ENCODE measurements around the gene CSMD2.

Gene CSMD2

DNA sequence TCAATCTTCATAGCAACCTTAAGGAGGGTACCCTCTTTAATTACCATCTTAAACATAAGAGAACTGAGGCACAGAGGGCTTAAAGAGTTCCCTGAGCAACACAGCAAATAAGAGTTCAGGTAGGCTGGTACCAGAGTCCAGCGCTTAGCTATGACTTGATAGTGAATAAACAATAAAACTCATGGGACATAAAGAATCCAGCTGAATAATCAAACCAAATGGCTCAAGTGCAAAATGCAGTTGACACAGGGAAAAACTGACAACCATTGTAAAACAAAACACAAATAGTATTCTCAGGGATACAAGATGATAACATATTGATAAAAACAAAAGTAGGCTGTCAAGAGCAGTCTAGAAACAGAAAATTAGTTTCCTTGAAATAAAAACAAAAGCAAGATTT lies 478.0 kb downstream of the CSMD2 start:
- Histone ChIP-seq H3K4me3 (ENCODE audit: extremely low read depth, insufficient read depth, low read length, poor library complexity, severe bottlenecking) (no peak overlapping the region), H3K4me1 (ENCODE audit: control insufficient read depth, insufficient read depth, low read length, poor library complexity, severe bottlenecking) (no peaks in the 10 kb centered on the region), H3K27ac (ENCODE audit: low read depth, low read length, severe bottlenecking) (no peak overlapping the region), H3K36me3 (ENCODE audit: control insufficient read depth, insufficient read depth, low read length) (no peaks in the 10 kb centered on the region), H3K9me3 (ENCODE audit: control insufficient read depth, low read length) (no peaks in the 10 kb centered on the region)
- no CpG with 5 or more reads among the region's 1 CpG for WGBS, 2 experiments (ENCODE audit: insufficient coverage in 2 of 2)

DNA sequence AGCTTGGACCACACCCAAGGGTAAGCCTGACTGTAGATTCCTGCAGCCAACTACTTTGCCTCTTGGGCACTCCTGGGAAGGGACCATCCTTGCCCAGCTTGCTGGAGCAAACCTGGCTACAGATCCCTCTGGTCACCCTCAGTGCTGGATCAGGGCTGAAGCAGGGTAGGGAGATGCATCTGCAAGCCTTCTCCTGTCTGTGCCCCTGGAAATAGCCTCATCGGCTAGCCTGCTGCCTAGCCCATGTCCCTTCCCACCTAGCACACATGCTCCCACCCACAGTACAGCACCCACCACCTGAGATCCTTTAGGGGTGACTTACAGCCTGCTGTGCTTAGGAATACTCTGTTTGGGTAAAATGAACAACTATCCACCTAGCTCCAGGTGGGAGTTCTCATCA lies 478.5 kb downstream of the CSMD2 start:
- no peaks in the 10 kb centered on the region for H3K4me1 ChIP-seq (ENCODE audit: control insufficient read depth, insufficient read depth, low read length, poor library complexity, severe bottlenecking)
- no peak overlapping the region for H3K27ac ChIP-seq (ENCODE audit: low read depth, low read length, severe bottlenecking)
- H3K4me3 ChIP-seq (ENCODE audit: extremely low read depth, insufficient read depth, low read length, poor library complexity, severe bottlenecking): no peak overlapping the region
- no CpG with 5 or more reads among the region's 1 CpG for WGBS, 2 experiments (ENCODE audit: insufficient coverage in 2 of 2)
- H3K9me3 ChIP-seq (ENCODE audit: control insufficient read depth, low read length): no peaks in the 10 kb centered on the region
- no peaks in the 10 kb centered on the region for H3K36me3 ChIP-seq (ENCODE audit: control insufficient read depth, insufficient read depth, low read length)

GRCh38 chr1:33685256-33685655 lies 479.8 kb downstream of the CSMD2 start:
- WGBS, 2 experiments (ENCODE audit: insufficient coverage in 2 of 2): 92 to 100% methylated on average over 3 of the region's 5 CpGs
- Histone ChIP-seq H3K27ac (ENCODE audit: low read depth, low read length, severe bottlenecking) (no peak overlapping the region), H3K4me3 (ENCODE audit: extremely low read depth, insufficient read depth, low read length, poor library complexity, severe bottlenecking) (no peak overlapping the region), H3K4me1 (ENCODE audit: control insufficient read depth, insufficient read depth, low read length, poor library complexity, severe bottlenecking) (no peaks in the 10 kb centered on the region), H3K9me3 (ENCODE audit: control insufficient read depth, low read length) (no peaks in the 10 kb centered on the region), H3K36me3 (ENCODE audit: control insufficient read depth, insufficient read depth, low read length) (no peaks in the 10 kb centered on the region)

GRCh38 chr1:33684396-33685179 lies 480.4 kb downstream of the CSMD2 start:
- WGBS, 2 experiments (ENCODE audit: insufficient coverage in 2 of 2): 65 to 82% methylated on average over 3 to 7 of the region's 9 CpGs
- Histone ChIP-seq H3K27ac (ENCODE audit: low read depth, low read length, severe bottlenecking) (no peak overlapping the region), H3K4me1 (ENCODE audit: control insufficient read depth, insufficient read depth, low read length, poor library complexity, severe bottlenecking) (no peaks in the 10 kb centered on the region), H3K9me3 (ENCODE audit: control insufficient read depth, low read length) (no peaks in the 10 kb centered on the region), H3K36me3 (ENCODE audit: control insufficient read depth, insufficient read depth, low read length) (no peaks in the 10 kb centered on the region), H3K4me3 (ENCODE audit: extremely low read depth, insufficient read depth, low read length, poor library complexity, severe bottlenecking) (no peak overlapping the region)

- Histone ChIP-seq H3K4me3 (ENCODE audit: extremely low read depth, insufficient read depth, low read length, poor library complexity, severe bottlenecking) (no peak overlapping the region), H3K9me3 (ENCODE audit: control insufficient read depth, low read length) (no peaks in the 10 kb centered on the region), H3K27ac (ENCODE audit: low read depth, low read length, severe bottlenecking) (no peak overlapping the region), H3K36me3 (ENCODE audit: control insufficient read depth, insufficient read depth, low read length) (no peaks in the 10 kb centered on the region), H3K4me1 (ENCODE audit: control insufficient read depth, insufficient read depth, low read length, poor library complexity, severe bottlenecking) (no peaks in the 10 kb centered on the region)
- WGBS, 2 experiments (ENCODE audit: insufficient coverage in 2 of 2): 59 to 62% methylated on average over 2 of the region's 2 CpGs
Measured at GRCh38 chr1:33683913-33684312, 481.1 kb downstream of the CSMD2 start.

DNA sequence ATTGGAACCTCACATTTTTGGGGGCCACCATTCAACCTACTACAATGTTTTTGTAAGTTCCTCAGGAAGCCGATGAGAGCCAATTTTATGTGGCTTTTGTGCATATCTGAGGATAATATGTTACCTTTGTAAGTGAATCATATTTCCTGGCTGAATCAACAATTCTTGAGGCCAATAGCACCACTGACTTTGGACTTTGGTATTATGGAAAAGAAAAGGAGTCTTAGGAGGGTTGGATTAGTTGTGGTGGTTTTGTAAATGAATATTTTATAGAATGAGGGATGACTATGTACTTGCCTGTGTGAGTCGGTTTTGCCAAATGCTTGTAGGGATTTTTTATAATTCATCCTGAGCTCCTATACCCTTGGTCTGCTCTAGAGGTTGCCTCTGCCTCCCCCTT lies 482.7 kb downstream of the CSMD2 start:
- WGBS, 2 experiments (ENCODE audit: insufficient coverage in 2 of 2): 100% methylated on average over 1 of the region's 2 CpGs; no CpG with 5 or more reads in 1 of the 2 experiments
- Histone ChIP-seq H3K27ac (ENCODE audit: low read depth, low read length, severe bottlenecking) (no peak overlapping the region), H3K4me3 (ENCODE audit: extremely low read depth, insufficient read depth, low read length, poor library complexity, severe bottlenecking) (no peak overlapping the region), H3K36me3 (ENCODE audit: control insufficient read depth, insufficient read depth, low read length) (no peaks in the 10 kb centered on the region), H3K4me1 (ENCODE audit: control insufficient read depth, insufficient read depth, low read length, poor library complexity, severe bottlenecking) (no peaks in the 10 kb centered on the region), H3K9me3 (ENCODE audit: control insufficient read depth, low read length) (no peaks in the 10 kb centered on the region)

- Histone ChIP-seq H3K4me3 (ENCODE audit: extremely low read depth, insufficient read depth, low read length, poor library complexity, severe bottlenecking) (no peak overlapping the region), H3K4me1 (ENCODE audit: control insufficient read depth, insufficient read depth, low read length, poor library complexity, severe bottlenecking) (no peaks in the 10 kb centered on the region), H3K9me3 (ENCODE audit: control insufficient read depth, low read length) (no peaks in the 10 kb centered on the region), H3K36me3 (ENCODE audit: control insufficient read depth, insufficient read depth, low read length) (no peaks in the 10 kb centered on the region), H3K27ac (ENCODE audit: low read depth, low read length, severe bottlenecking) (no peak overlapping the region)
- 89 to 92% methylated on average over 7 of the region's 7 CpGs for WGBS, 2 experiments (ENCODE audit: insufficient coverage in 2 of 2)
Measured at GRCh38 chr1:33680281-33680840, 484.7 kb downstream of the CSMD2 start.

DNA sequence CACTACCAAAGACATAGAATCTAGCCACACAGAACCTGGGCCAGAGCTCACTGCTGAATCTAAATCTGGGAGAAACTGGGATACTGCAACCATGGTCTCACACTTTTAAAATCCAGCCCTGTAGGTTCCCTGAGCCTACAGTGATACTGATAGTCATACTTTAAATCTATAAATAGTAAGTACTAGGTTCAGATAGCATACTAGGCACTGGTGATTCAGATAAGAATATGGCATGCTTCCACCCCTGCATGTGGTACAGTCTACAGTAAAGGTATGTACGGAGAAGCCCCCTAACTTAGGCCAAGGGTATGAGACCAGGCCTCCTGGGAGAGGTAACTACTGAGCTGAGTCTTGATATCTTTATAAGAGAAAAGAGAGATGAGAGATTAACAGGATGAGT lies 494.5 kb downstream of the CSMD2 start:
- Histone ChIP-seq H3K27ac (ENCODE audit: low read depth, low read length, severe bottlenecking) (no peak overlapping the region), H3K4me3 (ENCODE audit: extremely low read depth, insufficient read depth, low read length, poor library complexity, severe bottlenecking) (no peak overlapping the region), H3K9me3 (ENCODE audit: control insufficient read depth, low read length) (peaks cover 8% of the 10 kb centered on the region), H3K36me3 (ENCODE audit: control insufficient read depth, insufficient read depth, low read length) (no peaks in the 10 kb centered on the region), H3K4me1 (ENCODE audit: control insufficient read depth, insufficient read depth, low read length, poor library complexity, severe bottlenecking) (no peaks in the 10 kb centered on the region)
- WGBS, 2 experiments (ENCODE audit: insufficient coverage in 2 of 2): 89% methylated on average over 1 of the region's 1 CpG; no CpG with 5 or more reads in 1 of the 2 experiments

- H3K36me3 ChIP-seq (ENCODE audit: control insufficient read depth, insufficient read depth, low read length): no peaks in the 10 kb centered on the region
- no peak overlapping the region for H3K27ac ChIP-seq (ENCODE audit: low read depth, low read length, severe bottlenecking)
- peaks cover 8% of the 10 kb centered on the region for H3K9me3 ChIP-seq (ENCODE audit: control insufficient read depth, low read length)
- no peaks in the 10 kb centered on the region for H3K4me1 ChIP-seq (ENCODE audit: control insufficient read depth, insufficient read depth, low read length, poor library complexity, severe bottlenecking)
- 63% methylated on average over 3 of the region's 3 CpGs; no CpG with 5 or more reads in 1 of the 2 experiments for WGBS, 2 experiments (ENCODE audit: insufficient coverage in 2 of 2)
- H3K4me3 ChIP-seq (ENCODE audit: extremely low read depth, insufficient read depth, low read length, poor library complexity, severe bottlenecking): no peak overlapping the region
Measured at GRCh38 chr1:33668695-33669094, 496.3 kb downstream of the CSMD2 start.

DNA sequence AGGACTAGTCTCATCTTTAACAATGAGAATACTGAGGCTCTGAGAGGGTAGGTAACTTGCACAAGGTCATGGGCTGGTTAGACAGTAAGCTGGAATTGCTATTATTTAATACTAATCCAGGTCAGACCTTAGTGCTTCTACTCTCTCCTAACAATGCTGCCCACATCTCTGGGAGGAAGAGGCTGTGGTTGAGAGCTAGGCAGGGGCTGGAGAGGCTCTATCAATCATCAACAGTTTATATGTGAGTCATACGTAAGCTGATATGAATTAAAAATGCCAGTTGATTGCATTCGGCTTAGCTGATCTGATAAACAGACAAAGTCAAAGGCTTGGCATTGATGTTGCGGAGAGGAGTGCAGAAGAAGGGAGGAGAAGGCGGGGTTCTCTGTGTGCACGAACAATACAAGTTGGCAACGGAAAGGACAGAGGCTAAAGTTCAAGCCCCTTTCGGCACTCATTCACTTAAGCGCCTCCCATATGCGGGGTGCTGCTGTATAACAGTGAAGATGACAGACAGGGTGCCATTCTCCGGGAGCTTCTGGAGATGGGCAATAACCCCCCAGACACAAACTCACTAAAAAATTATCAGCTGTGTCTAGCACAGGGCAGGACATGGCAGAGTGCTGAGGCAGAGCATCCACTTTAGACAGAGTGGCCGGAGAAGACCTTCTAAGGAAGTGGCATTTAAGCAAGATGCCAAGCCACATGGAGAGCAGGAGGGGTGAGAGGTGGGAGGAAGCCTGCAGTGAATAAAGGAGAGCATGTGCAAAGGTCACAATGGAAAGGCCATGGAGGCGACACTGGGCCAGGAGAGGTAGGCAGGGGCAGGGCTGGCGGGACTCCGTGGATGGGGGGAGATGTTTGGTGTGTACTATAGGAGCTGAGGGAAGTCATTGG lies 497.4 kb downstream of the CSMD2 start:
- H3K27ac ChIP-seq (ENCODE audit: low read depth, low read length, severe bottlenecking): no peak overlapping the region
- no peaks in the 10 kb centered on the region for H3K4me1 ChIP-seq (ENCODE audit: control insufficient read depth, insufficient read depth, low read length, poor library complexity, severe bottlenecking)
- peaks cover 8% of the 10 kb centered on the region for H3K9me3 ChIP-seq (ENCODE audit: control insufficient read depth, low read length)
- no peak overlapping the region for H3K4me3 ChIP-seq (ENCODE audit: extremely low read depth, insufficient read depth, low read length, poor library complexity, severe bottlenecking)
- 93 to 95% methylated on average over 11 to 12 of the region's 14 CpGs for WGBS, 2 experiments (ENCODE audit: insufficient coverage in 2 of 2)
- H3K36me3 ChIP-seq (ENCODE audit: control insufficient read depth, insufficient read depth, low read length): no peaks in the 10 kb centered on the region

All from mesodermal cell (in vitro differentiated cells).